Bone marrow (tissue), 2 donors: ENCODE results near the gene DCDC2B.

Experiments used
- DNase-seq, 2 donors: peaks; one replicate each; lab custom pipeline; 2025; lab: John Stamatoyannopoulos, UW

Gene DCDC2B

DNA sequence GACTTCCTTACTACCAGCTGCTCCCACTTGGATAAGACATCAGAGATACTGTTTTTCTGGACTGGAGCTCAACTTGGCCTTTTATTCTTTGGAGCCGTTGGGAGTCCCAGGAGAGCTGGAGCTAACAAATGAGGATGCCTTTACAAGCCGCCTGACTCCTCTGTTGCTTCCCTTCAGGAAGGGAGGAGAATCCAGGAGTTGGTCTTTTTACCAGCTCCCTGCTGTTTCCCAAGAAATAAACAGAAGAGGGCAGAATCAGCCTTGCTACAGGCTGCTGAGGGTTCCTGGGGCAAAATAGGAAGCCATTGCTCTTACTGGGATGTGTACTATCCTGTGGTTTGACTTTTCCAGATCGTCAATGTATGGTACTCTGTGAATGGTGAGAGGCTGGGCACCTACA, 14.8 kb downstream of the DCDC2B start:
- no peak for DNase-seq

GRCh38 chr1:32224285-32224684, 15.4 kb downstream of the DCDC2B start:
- no peak for DNase-seq

DNA sequence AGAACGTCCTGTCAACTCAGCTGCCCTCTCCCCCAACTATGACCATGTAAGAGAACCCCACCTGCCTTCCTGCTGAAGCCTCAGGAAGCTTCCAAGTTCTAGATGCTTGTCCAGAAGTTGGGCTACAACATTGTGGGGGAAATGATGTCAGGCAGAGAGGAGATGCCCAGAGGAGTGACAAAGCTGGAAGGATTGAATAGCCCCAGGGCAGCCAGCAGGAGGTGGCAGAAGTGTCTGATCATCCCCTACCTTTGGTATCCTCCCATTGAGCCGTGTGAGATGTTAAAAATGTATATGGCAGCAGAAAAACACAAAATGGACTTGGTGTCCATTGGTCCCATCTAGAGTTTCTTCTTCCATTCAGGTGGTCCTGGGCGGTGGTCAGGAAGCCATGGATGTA, 19.9 kb downstream of the DCDC2B start:
- no peak for DNase-seq

- DNase-seq, result no peak
Measured at GRCh38 chr1:32231843-32232432, 23.0 kb downstream of the DCDC2B start.

DNA sequence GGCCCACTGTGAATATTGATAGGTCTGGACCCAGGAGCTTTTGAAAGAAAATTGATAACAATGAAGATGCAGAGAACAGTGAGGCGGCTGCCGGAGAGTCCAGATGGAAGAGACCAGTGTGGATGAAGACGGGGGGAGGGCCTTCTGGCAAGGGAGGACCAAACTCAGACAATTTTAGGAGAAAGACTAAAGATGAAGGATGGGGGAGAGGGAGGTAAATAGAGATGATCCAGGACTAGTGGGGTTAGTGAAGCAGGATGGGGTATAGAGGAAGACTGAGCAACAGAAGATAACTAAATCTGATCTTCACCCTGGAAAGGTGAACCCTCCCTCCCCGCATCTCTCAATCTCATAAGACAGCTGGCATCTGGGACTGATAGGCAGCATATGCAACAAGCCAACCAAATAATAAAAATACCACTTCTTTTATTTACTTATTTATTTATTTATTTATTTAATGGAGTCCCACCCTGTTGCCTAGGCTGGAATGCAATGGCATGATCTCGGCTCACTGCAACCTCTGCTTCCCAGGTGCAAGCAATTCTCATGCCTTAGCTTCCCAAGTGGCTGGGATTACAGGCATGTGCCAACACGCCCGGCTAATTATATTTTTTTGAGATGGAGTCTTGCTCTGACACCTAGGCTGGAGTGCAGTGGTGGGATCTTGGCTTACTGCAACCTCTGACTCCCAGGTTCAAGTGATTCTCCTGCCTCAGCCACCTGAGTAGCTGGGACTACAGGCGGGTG, 23.8 kb downstream of the DCDC2B start:
- DNase-seq, result no peak

DNA sequence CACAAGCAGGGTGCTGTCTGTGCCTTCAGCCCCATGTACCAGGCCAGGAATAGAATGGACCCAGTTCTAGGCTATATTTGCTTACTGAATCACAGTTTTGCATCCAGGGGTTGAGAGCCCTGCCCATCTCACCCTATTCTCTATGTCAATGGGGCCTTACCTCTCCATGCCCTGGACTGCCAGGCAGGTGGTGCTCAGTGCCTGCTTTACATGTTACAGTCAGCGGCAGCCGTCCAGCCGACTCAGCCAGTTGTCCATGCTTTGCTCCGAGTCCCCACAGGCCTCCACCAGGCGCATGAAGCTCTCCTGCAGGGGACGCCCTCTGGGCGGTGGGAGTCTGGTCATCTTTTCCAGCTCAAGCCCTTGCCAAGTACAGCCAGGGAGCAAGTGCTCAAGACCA, 25.9 kb downstream of the DCDC2B start:
- no peak for DNase-seq

DNA sequence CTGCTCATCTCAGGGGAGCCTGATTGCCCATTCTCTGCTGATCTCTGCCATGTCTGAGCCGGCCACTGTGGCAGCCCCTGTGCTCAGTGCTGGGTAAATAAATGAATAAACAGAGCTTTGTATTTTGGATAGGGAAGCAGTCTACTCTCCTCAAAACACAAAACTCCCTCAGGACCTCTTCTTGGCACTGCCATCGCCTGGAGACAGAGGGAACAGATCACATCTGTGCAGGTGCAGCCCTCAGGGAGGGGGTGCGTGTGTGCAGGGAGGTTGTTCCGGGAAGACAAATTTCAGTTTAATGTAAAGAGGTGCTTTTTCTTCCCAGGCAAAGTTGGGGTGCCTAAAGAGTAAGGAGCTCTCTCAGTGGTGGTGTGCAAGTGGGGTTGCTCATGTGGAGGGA, 30.4 kb downstream of the DCDC2B start:
- no peak for DNase-seq

GRCh38 chr1:32239790-32240139, 30.9 kb downstream of the DCDC2B start:
- DNase-seq, result no peak

DNA sequence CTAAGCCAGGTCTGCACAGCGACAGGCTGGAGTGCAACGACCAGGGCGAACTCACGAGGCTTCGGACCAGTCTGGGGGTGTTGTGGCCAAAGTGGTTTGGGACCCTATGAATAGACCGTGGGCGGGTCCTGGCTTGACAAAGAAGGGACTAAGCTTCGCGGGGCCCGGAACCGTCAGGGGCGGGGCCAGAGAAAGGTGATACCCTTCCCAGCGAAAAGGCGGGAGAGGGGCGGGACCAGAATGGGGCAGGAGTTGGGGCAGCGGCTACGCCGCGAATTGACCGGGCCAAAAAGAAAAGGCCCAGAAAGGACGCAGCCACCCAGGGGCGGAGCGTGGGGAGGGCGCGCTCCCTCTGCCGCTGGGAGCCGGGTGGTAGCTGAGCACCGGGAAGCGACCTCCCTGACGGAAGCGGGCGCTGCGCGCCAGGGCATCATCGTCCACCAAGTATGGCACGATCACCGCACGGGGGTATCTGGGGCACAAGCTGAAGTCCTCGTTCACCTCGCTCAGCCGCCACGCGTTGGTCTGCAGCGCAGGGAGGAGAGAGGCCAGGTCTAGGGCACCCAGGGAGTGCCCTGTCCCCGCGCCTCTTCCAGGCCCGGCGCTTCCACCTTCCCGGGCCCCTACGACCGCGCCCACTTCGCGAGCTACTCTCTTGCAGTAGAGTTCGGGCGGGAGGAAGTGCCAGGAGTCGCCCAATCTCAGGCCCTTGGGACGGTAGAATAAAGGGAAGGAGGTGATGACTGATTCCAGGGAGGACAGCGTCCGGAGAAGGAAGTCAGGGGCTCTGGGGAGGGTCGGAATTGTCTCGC, 31.5 kb downstream of the DCDC2B start:
- peak; percentile 17 for DNase-seq

DNA sequence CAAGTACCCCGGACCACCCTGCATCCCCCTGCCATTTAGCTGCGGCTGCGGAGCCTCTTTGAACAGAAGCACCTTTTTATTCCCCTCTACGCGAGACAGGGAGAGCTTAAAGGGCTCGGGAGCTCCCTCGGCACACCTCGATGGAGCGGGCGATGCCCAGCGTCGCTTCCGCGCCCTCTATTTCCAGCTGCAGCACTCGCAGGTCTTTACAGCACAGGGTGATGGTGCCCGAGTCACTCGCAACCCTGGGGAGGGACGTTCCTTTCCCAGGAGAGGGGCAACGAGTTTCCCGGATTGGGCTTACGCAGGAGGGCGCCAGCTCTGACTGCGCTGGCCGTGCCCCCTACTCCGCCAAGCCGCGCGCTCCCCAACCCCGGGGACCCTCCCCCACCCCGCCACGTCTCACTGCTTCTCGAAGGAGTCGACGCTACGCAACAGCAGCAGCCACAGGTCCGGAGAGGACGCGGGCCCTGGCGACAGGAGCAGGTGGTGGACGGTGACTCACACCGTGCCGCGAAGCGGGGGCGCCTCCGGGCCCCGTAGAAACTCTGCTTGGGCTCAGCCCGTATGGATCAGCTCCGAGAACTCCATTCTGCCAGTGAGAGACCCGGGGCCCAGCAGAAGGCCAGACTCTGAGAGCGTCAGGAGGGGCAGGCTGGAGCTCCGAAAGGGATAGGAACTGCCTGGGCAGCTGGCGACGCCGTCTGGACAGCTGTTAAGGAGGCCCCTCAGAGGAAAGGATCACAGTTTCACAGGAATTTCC, 32.3 kb downstream of the DCDC2B start:
- peak in 1 of 2 donors; percentile 13 for DNase-seq

- no peak for DNase-seq
Measured at GRCh38 chr1:32242341-32242851, 33.5 kb downstream of the DCDC2B start.

- no peak for DNase-seq
Measured at GRCh38 chr1:32246888-32247273, 38.0 kb downstream of the DCDC2B start, which contains the start of gene FAM167B. TSS of gene FAM167B (plus strand) at chr1:32247222. CDS start at chr1:32247422, 200 bp downstream.

DNA sequence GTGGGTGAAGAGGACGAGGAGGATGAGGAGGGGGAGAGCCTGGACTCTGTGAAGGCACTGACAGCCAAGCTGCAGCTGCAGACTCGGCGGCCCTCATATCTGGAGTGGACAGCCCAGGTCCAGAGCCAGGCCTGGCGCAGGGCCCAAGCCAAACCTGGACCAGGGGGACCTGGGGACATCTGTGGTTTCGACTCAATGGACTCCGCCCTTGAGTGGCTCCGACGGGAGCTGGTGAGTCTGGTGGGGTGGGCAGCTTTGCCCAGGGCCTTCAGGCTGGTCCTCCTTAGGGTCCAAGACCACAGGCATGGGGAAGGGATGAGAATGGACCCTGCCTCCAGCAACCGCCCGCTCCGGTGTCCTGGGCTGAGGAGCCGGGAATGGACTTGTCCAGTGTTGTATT, 38.6 kb downstream of the DCDC2B start:
- no peak for DNase-seq

DNA sequence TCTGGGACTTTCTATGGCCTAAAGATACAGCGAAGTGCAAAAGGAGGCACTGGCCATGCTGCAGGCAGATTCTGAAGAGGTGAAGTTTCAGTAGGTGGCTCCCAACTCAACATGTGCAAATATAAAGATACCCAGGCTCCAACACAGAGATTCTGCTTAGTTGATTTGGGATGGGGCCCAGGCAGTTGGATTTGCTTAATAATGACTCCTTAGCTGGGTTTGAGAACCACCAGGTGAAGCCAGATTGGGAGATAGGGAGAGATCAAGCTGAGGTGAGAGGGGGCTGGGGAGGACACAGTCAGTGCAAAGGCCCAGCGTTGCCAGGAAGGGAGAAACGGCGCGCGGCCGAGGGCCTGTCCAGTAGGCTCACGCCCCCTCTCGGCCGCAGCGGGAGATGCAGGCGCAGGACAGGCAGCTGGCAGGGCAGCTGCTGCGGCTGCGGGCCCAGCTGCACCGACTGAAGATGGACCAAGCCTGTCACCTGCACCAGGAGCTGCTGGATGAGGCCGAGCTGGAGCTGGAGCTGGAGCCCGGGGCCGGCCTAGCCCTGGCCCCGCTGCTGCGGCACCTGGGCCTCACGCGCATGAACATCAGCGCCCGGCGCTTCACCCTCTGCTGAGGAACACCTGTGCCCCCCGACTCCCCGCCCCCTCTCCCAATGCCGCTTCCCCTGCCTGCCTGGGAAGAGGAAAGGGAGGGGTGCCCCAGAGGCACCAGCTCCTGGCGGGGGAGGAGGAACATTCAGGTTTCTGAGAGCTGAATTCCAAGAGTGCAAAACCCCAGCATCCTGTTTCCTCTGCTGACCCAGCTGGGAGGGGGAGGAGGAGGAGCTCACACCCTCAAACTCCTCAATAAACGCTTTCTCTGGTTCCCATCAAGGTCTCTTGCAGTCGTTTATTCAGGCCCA, 39.3 kb downstream of the DCDC2B start:
- peak in 1 of 2 donors; percentile 15 for DNase-seq

DNA sequence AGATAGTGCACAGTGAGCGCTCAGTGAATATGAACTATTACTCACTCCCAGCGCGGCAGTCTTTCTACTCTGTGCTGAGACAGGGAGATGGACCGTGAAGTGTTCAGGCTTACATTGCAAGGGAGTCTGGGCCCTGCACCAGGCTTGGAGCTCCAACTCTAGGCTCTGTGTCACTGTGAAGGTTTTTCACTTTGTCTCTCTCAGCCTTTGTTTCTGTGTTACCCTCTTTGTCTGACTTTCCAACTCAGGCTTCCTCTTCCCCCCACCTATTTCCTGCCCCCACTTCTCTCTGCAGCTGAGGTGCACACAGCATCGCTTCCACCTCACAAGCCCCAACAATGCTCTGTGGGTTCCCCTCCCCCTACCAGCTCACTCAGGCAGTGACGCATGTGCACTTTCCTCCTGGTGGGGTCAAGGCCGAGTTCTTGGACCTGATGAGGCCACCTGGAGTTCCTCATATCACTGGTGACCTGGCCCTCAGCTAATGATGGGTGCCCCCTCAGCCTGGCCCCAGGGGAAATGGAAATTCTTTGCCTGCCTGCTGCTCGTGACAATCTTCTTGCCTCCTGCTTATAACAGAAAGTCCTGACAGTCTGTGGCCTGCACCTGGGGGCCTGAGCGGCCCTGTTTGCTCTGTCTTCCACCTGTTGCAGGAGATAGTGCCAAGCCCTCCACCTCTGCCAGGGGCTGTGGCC, 41.1 kb downstream of the DCDC2B start:
- peak in 1 of 2 donors; percentile 83 for DNase-seq

DNA sequence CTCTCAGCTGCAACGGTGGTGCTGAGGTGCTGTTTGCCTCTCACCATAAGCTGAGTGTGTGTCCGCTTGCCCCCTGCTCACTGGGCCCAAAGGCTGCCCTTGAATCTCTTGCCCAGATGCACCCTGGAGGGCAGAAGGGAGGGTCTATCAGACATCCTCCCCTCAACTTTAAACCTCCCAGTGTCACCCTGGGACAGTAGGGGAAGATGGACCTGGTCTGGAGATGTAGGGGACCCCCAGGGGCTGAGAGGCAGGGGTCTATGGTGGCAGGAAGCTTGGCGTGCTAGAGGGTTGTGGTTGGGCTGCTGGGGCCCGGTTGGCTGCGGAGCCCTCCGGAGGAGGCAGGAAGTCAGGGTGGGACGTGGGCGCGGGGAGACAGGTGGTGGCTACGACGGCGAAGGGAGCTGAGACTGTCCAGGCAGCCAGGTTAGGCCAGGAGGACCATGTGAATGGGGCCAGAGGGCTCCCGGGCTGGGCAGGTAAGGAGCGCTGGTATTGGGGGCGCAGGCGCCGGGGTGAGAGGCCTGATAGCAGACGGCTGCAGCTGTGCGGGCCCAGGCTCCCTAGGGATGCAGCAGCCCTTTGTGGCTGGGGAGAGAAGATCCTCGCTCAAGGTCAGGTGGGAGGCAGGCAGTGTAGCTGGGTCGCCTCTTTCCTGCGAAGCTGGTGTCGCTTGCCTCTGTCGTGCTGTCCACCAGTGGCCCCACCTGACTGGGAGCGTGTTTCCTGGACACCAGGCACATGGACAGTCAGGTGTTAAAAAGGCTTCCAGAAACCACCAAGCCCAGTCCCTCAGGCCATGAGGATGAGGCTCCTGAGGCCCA, 42.2 kb downstream of the DCDC2B start, which contains the start of gene LCK:
TSS of gene LCK (plus strand) at position 373 of the 824 bp plus-strand sequence. CDS start 23,065 bp downstream, outside the sequence.
- no peak for DNase-seq

DNA sequence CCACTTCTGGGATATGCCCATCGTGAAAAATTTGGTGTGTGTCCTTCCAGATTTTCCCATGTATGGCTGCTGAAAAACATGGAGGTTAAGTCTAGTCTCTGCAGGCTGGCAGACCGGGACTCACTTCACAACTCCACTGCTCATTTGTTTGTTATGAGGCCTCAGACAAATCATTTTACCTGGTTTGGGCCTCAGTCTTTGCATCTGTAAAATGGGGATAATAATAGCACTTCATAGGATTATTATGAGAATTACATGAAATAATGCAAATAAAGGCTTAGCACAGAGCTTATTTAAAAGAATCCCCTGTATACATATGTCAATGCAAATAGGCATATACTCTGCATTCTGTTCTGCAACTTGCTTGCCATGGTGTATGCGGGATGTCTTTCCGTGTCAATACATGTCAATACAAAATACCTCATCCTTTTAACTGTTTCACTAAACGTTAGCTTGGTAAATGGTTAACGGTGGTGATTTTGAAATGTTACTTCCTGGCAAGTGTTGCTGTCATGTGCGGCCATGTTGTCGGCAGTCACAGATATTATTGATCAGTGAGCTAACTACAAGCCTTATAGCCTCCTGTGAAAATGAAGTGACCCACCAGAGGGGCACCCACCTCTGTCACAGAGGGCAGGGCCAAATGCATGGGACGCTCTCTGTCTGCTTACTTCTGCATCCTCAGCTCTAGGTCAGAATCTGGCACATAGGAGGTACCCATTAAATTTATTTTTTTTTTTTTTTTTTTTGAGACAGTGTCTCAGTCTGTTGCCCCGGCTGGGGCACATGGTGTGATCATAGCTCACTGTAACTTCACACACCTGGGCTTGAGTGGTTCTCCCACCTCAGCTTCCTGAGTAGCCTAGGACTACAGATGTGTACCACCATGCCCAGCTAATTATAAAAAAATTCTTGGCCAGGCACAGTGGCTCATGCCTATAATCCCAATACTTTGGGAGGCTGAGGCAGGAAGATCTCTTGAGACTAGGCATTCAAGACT, 46.5 kb downstream of the DCDC2B start:
- no peak for DNase-seq
